ENCODE measurements around the gene RUNX1. TPM values are rescaled to one million over a fixed set of nuclear protein-coding genes. Genes with fewer than 3 reads are reported as not detected.

The RUNX1 gene
- total and polyA plus RNA-seq, 2 donors (not counting 3 experiments of a cell fraction or from before 2014, with no cell fraction given) = 4.6 to 17.9 TPM

GRCh38 chr21:34946385-34946840, 102.7 kb downstream of the RUNX1 start:
- intact Hi-C loops (cut with micrococcal nuclease) (no loop called here), dilution Hi-C loops (cut with MboI; ENCODE audit: extremely low pct_ligation_motif_present, low sequenced_read_pairs) (no loop called here)
- FAIRE-seq (no peak), DNase-seq (ENCODE audit: low read depth, low spot score) (no peak)
- Histone ChIP-seq H3K79me2 (ENCODE audit: control insufficient read depth, insufficient read depth, low read length) (no peaks in the 10 kb centered on the region), H4K20me1 (replicated peaks; ENCODE audit: control insufficient read depth, extremely low read depth, insufficient read depth, low read length) (no peaks in the 10 kb centered on the region), H3K9me1 (replicated peaks; ENCODE audit: control insufficient read depth, extremely low read depth, insufficient read depth, low read length) (no peaks in the 10 kb centered on the region), H3K4me3 (replicated peaks in 1 of 3; ENCODE audit: insufficient read depth in 1 of 3, low read depth in 1 of 3, low read length in 3 of 3) (no peak overlapping the region), H3K36me3 (ENCODE audit: control insufficient read depth in 2 of 2, extremely low read depth in 1 of 2, insufficient read depth in 2 of 2, low read length in 2 of 2) (no peaks in the 10 kb centered on the region), H2AFZ (ENCODE audit: low read depth, low read length) (no peak overlapping the region), H3K4me1 (ENCODE audit: control insufficient read depth, extremely low read depth, insufficient read depth, low read length) (no peaks in the 10 kb centered on the region), H3K27ac (ENCODE audit: insufficient read depth, low read depth, low read length) (no peak overlapping the region), H3K9ac (replicated peaks; ENCODE audit: extremely low read depth, insufficient read depth, low read length) (no peak overlapping the region), H3K27me3 (ENCODE audit: control insufficient read depth in 2 of 2, insufficient read depth in 2 of 2, low read length in 2 of 2) (peaks cover 8 to 22% of the 10 kb centered on the region in 2 experiments), H3K9me3 (replicated peaks; ENCODE audit: control insufficient read depth, insufficient read depth, low read length) (no peaks in the 10 kb centered on the region), H3K4me2 (ENCODE audit: insufficient read depth, low read length) (no peak overlapping the region)
- POLR2A ChIA-PET = interaction anchor here (0.5 kb wide), 1 partner anchor 9 kb away, joined by 3 read pairs; no protein-coding TSS in a partner anchor
- TF ChIP-seq MAX (IDR thresholded peaks at IDR 0.05; ENCODE audit: insufficient read depth, insufficient read length) (no peak), POLR2AphosphoS5 (IDR thresholded peaks at IDR 0.05; ENCODE audit: insufficient read depth, low read depth, low read length) (no peak), POLR2A (IDR thresholded peaks at IDR 0.05; ENCODE audit: low read depth, low read length) (no peak), CTCF (IDR thresholded peaks at IDR 0.05; ENCODE audit: extremely low read depth in 1 of 2, insufficient read depth in 1 of 2, low read depth in 1 of 2, low read length in 2 of 2) (no peak), FOS (IDR thresholded peaks at IDR 0.05; ENCODE audit: borderline replicate concordance, insufficient read depth, low read length) (no peak), GATA2 (IDR thresholded peaks at IDR 0.05; ENCODE audit: insufficient read depth, insufficient read length, low read depth, low read length) (no peak), EZH2 (IDR thresholded peaks at IDR 0.05; ENCODE audit: borderline replicate concordance, low read depth, low read length, severe bottlenecking) (no peak), JUN (IDR thresholded peaks at IDR 0.05; ENCODE audit: borderline replicate concordance, insufficient read depth, insufficient read length, low read depth) (no peak), MYC (IDR thresholded peaks at IDR 0.05; ENCODE audit: low read depth, low read length) (no peak)
- no TSS peak for BruUV-seq (replicated peaks)
- CTCF ChIA-PET = interaction anchor here (1.0 to 1.3 kb wide), 3 partner anchors 11 to 201 kb away, joined by 3 to 4 read pairs (median 3); no protein-coding TSS in a partner anchor

All from endothelial cell of umbilical vein (primary cell).